ENCODE results near the gene COL11A1.
"Not testable (repeated sequence)": the region's sequence is repeated elsewhere in the genome, so short reads cannot be mapped to it uniquely, and the experiment has no call there.

The COL11A1 gene

DNA sequence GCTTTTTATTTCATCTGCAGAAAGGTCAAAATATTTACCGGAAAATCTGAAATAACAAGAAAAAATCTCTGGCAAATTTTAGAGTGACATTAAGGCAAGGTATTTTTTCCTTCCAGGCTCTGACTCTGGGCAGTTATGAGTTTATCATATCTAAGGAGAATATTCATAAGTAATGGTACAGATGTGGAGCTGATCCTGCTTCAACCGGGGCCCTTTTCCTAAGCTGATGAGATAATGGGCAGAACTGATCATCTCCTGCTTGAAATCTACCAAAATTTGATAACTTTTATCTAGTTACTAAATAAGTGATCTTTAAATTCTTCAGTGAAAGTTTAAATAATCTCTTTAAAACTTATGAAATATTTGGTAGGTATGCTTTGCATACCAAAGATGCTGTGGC lies 211.6 kb downstream of the COL11A1 start:
- DNase-seq, result no peak

DNA sequence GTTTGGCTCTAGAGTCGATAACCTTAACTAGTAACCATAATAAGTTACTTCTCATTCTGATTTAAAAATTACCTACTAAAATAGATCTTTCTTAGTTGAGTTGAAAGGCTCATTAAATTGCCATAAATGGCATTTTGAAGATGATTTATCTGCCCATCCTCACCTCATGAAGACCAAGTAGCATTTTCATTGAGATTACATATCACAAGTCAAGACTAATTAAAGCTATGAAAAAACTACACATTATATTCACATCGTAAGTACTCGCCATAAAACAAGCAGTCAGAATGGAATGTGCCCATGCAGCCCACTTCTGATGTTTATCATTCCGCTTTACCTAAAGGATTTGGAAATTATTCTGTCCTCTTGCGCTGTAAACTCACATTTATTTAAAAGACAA lies 212.0 kb downstream of the COL11A1 start:
- no peak for DNase-seq

DNA sequence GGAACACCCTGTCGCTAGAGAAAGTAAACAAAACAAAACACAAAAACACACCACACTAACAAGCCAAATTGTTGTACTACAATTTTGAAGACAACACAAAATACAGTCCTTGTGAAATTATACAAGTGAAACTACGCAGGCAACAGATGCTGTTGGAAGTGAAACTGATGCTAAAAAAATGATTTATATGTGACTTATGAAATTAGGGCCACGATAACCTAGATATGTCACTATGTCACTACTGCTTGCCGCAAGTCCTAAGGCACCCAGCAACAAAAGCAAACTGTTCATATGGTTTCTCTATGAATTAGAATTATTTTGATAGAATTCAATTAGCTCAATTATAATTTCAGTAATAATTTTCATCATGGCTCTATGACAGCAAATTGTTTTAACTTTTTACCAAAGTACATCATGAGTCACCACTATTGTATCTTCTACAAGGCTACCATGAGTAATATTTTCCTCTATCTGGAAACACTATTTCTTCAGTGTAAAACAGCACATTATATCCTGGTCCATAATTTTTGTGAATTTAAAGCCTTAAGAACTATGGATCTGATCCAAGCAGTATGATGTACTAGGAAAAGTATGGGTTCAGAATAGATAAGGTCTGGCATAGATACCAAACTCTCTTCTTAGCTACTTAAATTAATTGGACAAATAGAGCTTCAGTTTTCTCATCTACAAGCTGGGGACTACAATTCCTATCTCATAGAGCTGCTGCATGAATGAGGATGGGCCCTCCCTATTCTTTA lies 216.3 kb downstream of the COL11A1 start:
- no peak for DNase-seq

DNA sequence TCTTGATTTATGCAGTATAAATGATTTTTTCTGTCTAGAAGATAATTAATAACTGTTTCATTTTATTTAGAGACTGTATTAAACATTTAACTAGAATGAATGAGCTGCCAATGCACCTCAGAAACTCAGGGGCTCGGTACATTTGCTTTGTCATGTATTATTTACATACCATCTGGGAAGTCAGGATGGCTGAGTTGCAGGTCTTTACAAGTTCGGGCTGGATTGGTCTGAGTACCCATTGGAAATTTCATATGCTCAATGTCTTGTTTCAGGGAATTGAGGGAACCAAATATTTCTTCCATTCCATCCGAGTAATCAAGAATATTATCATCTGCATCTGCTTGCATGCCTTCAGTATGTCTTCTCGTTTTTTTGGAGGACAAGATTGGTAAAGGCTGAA lies 221.7 kb downstream of the COL11A1 start:
- DNase-seq, result no peak

DNA sequence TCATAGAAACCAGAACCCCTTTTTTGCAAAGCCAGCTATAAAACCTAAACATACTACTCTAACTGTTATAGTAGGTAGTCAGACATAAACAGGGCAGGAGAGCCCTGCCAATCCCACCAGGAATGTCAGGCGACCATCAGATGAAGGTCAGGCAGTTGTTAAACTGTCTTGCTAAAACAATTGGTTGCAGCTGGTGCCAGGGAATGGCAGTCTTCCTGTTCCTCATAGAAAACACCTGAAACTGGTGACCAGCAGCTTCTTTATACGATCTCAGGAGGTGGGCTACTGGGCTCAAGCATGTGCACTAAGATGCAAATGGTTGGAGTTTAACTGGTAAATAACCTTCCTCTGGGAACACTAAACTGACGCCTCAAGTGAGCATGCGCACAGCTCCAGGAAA lies 224.1 kb downstream of the COL11A1 start:
- DNase-seq, result no peak

DNA sequence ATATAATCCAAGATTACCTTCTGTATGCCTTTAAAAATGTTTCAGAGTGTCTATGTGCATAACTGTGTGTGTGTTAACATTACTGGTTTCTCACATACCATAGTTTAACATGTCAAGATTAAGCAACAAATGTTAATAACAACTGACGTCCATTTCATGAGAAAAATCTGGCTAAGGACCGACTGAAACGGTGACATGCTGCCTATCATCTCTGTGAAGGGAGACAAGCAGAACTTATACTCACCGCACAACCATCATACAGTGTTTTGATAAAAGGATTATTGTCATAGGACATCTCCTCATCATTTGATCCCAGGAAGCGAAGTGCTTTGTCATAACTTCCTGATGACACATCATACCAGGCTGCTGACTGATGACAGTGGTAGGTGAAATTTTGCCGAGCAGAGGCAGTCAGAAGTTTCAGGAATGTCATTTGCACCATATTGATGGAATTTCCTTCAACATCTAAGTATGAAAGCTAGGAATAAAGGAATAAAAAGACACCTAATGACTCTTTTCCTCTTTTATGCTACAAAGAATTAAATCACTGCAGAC lies 228.8 kb downstream of the COL11A1 start:
- no peak for DNase-seq

DNA sequence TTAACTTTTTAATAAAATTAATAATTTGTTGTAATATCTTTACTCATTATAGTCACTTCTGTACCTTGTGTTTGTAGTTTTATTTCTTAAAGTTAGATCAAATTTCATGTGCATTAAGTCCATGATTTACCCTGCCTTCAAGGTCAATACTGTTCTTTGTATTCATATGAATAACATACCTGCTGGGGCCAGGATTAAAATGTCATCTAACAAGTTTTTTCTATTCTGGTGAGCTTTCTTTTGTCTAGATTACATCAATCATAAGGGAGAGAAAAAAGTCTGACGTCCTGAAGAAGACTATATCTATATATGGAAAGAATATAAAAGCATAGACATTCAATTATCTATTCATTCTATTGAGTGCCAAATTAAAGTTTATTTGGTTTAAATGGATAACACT lies 232.6 kb downstream of the COL11A1 start:
- no peak for DNase-seq

DNA sequence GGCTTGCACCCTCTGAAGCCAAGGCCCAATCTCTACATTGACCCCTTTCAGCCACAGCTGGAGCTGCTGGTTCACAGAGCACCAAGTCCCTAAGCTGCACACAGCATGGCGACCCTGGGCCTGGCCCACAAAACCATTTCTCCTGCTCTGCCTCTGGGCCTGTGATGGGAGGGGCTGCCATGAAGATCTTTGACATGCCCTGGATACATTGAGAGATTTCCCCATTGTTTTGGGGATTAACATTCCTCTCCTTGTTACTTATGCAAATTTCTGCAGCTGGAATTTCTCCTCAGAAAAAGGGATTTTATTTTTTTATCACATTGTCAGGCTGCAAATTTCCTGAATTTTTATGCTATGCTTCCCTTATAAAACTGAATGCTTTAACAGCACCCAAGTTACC lies 235.8 kb downstream of the COL11A1 start:
- DNase-seq, result no peak

DNA sequence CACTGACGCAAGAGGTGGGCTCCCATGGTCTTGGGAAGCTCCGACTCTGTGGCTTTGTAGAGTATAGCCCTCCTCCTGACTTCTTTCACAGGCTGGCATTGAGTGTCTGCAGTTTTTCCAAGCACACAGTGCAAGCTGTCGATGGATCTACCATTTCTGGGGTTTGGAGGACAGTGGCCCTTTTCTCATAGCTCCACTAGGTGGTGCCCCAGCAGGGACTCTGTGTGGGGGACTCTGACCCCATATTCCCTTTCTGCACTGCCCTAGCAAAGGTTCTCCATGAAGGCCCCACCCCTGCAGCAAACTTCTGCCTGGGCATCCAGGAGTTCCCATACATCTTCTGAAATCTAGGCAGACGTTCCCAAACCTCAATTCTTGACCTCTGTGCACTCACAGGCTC lies 236.2 kb downstream of the COL11A1 start:
- DNase-seq, result no peak

DNA sequence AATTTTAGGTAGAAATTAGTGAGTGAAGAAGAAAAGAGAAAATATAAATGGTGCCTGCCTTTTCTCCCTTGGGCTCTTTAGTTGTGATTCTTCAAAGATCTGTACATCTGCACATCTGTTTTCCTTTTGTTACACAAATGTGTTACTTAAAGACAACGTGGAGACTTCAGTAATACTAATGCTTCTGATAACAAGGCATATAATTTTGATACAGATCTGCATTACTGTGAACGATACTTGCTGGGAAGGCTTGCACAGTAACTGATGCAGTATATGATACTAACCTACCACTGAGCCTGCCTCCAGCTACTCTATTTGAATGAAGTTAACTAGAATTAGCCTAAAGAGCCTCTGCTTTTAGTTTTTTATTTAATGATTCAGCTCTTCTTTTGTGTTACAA lies 244.6 kb downstream of the COL11A1 start:
- no peak for DNase-seq

DNA sequence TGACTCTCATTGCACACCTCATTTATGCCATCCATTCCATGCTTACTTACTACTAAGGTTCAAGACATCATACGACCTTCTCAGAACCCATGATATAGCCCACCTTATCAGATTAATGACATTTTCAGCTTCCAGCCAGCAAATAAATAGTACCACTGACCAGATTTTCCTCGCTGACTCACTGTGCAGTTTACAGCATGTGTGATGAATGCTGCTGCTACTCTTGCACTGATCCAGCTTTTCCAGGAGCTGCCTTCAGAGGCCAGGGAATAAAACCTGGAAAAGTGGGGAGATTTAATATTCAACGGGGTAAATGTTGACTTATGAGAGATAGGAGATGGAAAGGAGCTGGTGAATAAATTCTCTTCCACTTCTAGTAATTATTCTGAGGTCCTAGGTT lies 247.1 kb downstream of the COL11A1 start:
- DNase-seq, result no peak

DNA sequence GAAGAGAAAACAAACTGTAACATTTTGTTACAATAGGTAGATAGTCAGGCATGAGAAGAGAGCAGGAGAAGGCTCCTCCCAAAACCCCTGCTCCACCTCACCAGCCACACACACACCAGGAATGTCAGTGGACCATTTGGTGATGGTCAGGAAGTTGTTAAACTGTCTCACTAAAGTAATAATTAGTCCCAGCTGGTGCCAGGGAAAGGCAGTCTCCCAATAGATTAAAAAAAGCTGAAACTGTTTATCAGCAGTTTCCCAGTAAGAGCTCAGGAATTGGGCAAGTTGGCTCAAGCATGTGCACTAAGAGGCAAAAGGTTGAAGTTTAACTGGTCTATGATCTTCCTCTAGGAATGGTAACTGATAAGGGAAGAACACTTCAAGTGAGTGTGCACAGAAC lies 249.6 kb downstream of the COL11A1 start:
- DNase-seq, result no peak

DNA sequence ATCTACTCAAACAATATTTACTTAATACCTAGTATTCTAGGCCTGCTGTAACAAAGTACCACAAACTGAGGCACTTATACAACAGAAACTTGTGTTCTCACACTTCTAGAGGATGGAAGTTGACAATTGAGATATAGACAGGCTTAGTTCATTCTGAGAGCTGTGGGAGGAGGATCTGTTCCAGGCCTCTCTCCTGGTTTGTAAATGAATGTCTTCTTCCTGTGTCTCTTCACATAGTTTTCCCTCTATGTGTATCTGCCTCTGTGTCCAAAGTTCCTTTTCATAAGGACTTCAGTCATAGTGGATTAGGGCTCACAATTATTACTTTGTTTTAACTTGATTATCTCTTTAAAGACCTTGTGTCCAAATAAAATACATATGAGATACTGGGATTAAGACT lies 251.1 kb downstream of the COL11A1 start:
- DNase-seq, result no peak

DNA sequence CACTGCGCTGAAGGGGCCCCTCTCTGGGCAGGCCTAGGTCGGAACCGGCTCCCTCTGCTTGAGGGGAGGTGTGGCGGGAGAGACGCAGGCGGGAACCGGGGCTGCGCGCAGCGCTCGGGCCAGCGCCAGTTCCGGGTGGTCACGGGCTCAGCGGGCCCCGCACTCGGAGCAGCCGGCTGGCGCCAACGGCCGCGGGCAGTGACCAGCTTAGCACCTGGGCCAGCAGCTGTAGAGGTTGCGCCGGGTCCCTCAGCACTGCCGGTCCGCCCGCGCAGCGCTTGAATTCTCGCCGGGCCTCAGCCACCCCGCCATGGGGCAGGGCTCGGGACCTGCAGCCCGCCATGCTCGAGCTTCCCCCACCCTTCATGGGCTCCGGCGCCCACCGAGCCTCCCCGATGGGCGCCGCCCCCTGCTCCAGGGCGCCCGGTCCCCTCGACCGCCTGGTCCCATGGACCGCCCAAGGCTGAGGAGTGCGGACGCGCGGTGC lies 254.6 kb downstream of the COL11A1 start:
- no peak for DNase-seq

DNA sequence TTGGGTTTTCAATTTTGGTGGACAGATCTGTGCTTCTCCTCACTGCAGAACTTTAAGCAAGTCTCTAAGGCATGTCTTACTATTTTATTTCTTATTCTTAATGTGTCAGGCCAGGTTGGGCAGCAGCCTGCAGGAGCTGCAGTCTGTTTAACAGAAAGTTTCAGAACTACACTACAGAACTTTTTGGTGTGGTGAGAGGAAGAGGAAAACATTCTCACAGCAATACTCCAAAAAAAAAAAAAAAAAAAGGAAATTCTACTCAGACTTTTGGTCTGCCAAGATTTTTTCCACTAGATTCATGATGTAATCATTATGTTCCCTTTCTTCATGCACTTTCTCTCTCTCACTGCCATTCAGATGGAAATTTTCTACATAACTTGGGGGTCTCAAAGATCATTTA lies 255.2 kb downstream of the COL11A1 start:
- DNase-seq, result no peak

DNA sequence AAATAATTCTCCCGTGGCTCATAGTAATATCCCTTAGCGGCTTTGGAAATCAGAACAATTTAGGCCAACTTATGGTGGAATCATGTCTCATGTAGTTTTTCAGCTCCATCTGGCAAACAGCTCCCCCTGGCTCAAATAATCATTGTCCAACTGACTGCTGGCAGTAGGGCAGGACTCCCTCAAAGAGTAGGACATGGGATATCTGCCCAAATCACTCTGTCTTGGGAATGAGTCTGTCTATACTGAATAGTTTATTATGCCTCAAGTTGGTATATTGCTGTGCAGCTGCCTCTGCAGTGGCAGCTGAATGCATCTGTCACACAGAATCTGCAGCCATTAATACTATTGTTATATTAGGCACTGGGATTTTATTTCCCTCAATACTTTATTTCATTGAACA lies 255.7 kb downstream of the COL11A1 start:
- no peak for DNase-seq

DNA sequence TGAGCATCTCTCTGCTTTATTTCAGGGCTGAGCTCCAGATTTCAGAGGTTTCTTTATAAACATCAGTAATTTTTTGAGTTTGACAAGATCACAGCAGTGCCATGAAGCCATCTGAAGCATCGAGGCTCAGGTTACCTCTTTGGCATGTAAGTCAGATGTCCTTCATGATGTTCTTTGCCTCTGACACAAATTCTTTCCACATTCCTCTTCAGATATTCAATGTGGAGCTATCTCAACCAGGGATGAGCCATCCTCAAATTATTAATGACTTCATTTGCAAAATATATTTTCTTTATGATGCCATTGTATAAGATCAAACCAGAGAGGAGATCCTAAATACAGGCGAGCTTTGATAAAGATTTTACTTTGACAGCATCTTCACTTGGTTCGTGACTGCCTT lies 256.7 kb downstream of the COL11A1 start:
- DNase-seq, result no peak

DNA sequence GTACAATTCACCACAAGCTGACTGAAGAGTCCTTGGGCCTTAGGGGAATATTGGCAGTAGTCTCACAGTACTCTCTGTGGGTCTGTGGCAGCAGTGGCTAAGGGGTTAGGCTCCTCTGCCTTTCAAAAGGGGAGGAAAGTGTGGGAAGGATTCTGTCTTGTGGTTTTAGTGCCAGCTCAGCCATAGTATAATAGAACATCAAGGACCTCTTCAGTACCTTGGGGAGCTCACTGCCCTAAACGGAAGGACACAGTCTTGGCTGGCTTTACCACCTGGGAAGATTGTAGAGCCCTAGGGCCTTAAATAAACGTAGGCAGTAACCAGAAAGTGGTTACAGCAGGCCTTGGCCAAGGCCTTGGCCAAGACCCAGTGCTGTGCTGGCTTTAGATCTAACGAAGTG lies 265.7 kb downstream of the COL11A1 start:
- DNase-seq, result no peak

DNA sequence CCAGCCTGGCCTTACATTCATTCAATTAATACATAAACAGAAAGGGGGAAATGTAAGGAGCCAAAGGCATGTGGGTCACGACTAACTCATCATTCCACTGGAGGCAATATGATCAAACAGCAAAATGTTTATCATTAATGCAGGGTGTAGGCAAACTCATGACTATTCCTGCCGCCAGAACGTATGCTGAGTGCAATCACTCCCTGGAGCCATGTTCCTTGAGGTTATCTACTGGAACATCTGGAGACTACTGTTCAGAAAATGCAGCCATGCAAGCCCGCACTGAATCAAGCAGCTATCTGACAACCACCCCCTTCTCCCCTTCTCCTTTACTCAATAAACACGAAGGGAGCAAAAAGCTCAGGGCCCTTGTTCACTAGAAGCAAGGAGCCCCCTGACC lies 267.6 kb downstream of the COL11A1 start:
- DNase-seq, result no peak

DNA sequence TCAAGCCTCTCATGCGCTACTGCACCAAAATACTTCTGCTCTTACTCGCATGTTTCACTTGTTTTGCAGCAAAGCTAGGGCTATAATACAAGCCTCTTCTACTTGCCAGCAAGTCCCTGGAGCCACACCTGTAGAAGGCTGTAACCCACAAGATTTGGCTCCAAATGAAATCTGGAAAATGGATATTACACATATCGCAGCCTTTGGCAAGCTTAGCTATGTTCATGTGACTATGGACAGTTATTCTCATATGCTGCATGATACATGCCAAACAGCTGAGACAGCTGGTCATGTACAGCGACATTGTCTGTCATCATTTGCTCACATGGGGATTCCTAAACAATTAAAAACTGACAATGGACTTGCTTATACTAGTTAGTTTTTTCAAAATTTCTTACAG lies 270.3 kb downstream of the COL11A1 start:
- no peak for DNase-seq

DNA sequence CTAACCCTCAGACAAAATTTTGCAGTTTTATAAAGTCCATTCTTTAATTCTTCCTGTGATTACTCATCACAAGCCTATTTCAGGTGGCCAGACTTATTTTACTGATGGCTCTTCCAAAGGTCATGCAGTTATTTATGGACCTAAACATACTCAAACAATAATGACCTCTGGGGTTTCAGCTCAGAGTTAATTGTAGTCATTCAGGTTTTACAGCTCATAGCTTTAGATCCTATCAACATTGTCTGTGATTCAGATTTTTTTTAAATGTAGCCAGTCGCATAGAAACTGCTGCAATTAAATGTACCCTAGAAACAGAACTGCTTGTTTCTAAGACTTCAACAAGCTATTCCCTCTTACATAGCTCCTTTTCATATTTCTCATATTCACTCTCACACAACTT lies 270.8 kb downstream of the COL11A1 start:
- DNase-seq, result no peak

DNA sequence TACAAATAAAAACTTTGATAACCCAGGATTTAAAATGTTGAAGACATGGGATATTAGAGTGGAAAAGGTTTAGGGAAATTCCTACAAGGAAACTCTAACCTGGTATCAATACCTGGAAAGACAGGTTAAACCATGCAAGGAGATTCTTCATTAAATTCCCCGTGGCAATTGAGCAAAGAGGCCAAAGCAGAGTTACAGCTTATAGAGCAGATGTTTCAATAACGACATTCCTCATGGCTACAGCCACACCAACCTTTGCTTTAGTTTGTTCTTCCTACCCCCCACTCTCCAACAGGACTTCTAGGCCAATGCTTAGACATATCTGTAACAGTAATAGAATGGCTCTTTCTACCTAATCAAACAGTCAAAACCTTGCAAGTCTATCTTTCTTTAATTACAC lies 271.3 kb downstream of the COL11A1 start:
- no peak for DNase-seq

DNA sequence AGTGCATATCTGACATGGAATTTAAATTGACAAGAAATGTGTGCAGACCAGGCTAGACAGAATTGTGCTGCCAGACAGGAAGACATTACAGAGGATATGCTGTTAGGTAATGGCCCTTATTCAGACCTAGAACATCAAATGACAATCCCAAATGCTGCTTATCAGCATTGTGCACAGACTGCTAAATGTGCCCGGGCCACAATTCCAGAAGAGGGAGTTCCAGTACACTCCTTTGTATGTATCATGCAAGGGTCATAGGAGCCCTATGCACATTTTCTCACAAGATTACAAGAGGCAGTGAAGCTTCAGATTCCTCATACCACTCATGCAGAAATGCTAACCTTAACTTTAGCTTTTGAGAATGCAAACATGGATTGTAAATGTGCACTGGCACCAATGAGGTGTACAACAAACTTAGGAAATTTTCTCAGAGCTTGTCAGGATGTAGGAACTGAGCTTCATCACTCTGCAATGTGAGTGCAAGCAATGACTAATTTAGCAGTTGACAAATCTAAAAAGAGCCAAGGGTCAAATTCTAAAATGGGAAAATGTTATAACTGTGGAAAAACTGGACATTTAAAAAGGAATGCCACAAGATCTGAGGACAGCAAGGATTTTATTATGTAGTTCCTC lies 273.5 kb downstream of the COL11A1 start:
- no peak for DNase-seq

DNA sequence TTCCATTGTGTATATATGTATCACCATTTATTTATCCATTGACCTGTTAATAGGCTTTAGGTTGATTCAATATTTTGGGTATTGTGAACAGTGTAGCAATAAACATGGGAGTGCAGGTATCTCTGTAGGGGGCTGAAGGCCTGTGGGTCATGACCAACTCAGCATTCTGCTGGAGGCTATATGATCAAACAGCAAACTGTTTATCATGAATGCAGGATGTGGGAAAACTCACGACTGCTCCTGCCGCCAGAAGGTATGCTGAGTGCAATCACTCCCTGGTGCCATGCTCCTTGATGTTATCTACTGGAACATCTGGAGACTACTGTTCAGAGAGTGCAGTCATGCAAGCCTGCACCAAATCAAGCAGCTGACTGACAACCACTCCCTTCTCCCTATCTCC lies 275.2 kb downstream of the COL11A1 start:
- DNase-seq, result no peak

DNA sequence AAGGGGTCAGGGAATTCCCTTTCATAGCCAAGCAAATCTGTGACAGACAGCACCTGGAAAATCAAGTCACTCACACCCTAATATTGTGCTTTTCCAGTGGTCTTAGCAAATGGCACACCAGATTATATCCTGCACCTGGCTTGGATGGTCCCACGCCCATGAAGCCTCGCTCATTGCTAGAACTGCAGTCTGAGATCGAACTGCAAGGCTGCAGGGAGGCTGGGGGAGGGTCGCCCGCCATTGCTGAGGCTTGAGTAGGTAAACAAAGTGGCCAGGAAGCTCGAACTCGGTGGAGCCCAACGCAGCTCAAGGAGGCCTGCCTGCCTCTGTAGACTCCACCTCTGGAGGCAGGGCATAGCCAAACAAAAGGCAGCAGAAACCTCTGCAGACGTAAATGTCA lies 281.6 kb downstream of the COL11A1 start:
- DNase-seq, result not testable (repeated sequence)

Data from NCI-H1694 treated with DMSO at 0.1 percent for 48 hours (cell line).